NB4 (cell line): ENCODE data around the gene SLC22A5.

ENCODE experiments used
- CTCF ChIP-seq: IDR thresholded peaks from one replicate; pipeline ENCODE4 v1.5.1; 2012; ENCODE audit warnings: low read depth, low read length
- MAX ChIP-seq: IDR thresholded peaks from 2 replicates; pipeline ENCODE4 v1.6.1; 2011; ENCODE audit warnings: low read depth, low read length
- POLR2A ChIP-seq: IDR thresholded peaks from 2 replicates; pipeline ENCODE4 v1.6.1; 2011; ENCODE audit warnings: mild to moderate bottlenecking; ENCODE audit not compliant: insufficient read length; ENCODE audit errors: extremely low read depth

GRCh38 chr5:132416306-132417009, 46.9 kb downstream of the SLC22A5 start:
- TF ChIP-seq MAX: no peak
- TF ChIP-seq CTCF: no peak
- TF ChIP-seq POLR2A: no peak
